Measurements from ENCODE around the gene ERCC8.

GRCh38 chr5:60903356-60903755 lies 41.5 kb downstream of the ERCC8 start:
- TF ChIP-seq CTCF (IDR thresholded peaks at IDR 0.05; ENCODE audit: borderline replicate concordance, extremely low read depth, low read length, poor library complexity, severe bottlenecking): no peak
- TF ChIP-seq EZH2 (IDR thresholded peaks at IDR 0.05; ENCODE audit: borderline replicate concordance, low read depth, low read length, severe bottlenecking): no peak

Data from DND-41 (cell line).